Measurements from ENCODE around the gene ARL10.
"Not testable (repeated sequence)": the region's sequence is repeated elsewhere in the genome, so short reads cannot be mapped to it uniquely, and the experiment has no call there.

Gene ARL10

DNA sequence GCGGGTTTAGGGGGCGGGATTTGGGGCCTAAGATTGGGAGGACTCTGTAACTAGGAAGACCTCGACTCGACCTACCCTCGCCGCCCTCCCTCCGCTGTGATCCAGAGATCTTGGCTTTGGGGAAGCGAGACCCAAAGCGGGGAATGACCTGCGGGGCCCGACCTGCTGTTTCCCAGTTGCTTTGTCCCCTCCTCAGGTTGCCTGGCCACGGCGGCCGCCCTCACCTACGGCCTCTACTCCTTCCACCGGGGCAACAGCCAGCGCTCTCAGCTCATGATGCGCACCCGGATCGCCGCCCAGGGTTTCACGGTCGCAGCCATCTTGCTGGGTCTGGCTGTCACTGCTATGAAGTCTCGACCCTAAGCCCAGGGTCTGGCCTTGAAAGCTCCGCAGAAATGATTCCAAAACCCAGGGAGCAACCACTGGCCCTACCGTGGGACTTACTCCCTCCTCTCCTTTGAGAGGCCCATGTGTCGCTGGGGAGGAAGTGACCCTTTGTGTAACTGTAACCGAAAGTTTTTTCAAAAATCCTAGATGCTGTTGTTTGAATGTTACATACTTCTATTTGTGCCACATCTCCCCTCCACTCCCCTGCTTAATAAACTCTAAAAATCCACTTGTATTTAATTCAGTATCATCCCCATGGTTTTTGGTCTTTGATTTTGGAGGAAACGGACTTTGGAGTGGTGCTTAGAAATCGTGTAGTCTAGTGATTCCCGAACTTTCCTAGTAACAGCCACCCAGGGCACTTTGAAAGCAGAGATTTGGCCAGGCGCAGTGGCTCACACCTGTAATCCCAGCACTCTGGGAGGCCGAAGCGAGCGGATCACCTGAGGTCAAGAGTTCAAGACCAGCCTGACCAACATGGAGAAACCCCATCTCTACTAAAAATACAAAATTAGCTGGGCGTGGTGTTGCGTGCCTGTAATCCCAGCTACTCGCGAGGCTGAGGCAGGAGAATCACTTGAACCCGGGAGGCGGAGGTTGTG, 24.1 kb downstream of the ARL10 start:
- DNase-seq = no peak

DNA sequence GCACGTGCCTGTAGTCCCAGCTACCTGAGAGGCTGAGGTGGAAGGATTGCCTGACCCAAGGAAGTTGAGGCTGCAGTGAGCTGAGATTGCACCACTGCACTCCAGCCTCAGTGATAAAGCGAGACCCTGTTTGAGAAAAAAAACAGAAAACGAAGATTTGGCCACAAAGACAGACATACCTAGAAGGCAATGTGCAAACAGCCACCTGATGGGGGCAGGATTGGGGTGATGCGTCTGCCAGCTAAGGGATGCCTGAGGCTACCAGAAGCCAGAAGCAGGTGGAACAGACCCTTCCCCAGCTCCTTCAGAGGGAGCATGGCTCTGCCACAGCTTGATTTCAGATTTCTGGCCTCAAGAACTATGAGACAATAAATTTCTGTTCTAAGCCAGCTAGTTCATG, 26.2 kb downstream of the ARL10 start:
- DNase-seq = no peak

DNA sequence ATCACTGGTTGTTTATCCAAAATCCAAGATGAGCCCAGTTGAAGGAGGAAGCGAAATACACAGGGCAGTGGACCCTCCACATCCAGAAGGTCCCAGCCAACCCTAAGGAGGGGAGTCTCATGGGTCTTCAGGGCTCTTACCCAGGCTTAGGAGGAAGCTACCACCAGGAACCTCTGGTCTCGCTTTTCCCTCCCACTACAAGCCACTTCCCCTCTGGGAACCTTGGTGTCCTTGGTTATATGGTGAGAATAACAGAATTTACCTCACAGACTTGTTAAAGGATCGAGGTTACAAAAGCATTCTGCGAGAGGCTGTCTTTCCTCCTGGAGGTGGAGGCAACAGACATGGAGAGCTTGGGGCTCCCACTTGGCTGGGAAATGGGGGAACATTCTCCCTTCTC, 26.7 kb downstream of the ARL10 start:
- DNase-seq = no peak

DNA sequence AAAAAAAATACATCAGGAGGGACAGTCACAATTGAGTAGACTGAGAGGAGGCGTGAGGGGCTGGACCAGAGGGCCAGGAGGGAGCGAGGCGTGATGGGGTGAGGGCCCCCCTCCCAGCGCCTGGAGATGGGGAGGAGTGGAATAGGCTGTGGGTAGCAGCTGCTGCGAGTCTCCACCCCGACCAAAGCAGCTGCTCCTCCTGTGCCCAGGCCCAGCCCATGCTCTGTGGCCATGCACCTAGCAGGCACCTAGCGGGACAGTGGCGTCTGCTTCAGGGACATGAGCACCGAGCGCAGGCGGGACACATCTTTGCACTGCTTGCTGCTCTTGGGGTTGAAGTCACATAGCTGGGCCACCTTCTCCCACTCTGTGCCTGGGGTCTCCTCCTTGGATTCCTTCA, 27.2 kb downstream of the ARL10 start:
- DNase-seq = no peak

DNA sequence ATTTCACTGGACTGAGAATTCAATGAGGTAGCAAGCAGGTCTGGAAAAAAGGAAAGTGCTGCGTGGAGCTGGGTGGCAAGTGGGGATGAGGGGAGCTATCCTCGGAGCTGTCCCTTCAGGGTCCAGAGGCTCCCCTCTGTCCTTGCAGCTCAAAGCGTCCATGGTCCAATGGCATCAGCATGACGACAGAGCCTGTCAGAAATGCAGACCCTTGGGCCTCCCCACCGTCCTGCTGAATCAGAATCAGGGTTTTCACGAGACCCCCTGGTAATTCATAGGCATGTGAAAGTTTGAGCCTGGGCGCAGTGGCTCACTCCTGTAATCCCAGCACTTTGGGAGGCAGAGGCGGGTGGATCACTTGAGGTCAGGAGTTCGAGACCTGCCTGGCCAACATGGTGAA, 28.8 kb downstream of the ARL10 start:
- DNase-seq = no peak

DNA sequence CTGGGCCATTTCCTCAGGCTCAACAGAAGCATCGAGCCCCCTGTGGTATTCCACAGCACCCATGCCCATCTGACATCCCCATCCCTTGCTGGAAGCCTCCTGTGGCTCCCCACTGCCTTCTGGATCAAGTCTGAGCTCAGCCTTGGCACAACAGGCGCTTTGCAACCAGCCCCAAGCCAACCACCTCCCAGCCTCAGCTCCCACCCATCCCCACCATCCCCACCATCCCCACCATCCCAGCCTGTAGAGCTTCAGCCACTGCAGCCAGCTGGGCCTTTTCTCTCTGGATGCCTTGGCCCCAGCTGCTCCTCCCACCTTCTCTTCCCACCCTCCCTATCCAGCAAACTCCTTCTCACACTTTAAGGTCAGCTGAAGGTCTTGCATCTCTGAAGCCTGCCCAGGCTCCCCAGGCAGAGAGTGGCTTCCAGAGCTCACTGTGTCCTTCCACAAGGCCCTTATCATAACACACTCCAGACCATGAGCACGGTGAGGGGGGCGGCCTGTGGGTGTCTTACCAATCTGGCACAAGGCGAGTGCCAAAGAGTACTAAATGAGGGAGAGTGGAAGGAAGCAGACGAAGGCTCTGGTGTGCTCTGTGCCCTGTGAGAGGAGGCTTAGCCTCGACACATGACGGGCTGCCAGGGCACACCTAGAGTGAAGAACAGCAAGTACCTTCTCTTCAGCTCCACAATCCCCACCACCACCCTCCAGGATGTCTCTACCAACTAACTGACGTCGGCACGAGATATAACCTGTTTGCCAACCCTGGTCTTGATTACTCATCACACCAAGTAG, 29.8 kb downstream of the ARL10 start:
- no peak for DNase-seq

DNA sequence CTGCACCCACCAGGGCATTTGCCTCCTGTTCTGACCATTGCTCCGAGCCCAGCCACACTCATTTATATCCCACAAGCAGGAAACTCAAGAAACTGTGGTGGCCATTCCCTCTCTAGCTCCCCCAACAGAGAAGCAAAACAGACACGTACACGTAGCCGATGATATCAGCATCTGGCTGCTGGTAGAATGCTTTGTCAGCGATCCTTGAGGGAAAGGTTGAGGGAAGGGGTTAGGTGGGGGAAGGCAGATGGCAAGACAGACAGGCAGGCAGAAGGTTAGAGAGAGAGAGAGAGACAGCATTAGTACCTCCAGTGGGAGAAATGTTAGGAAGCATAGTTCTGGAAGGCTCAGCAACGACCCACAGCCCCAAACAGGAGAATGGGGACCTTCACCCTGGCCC, 31.0 kb downstream of the ARL10 start:
- no peak for DNase-seq

DNA sequence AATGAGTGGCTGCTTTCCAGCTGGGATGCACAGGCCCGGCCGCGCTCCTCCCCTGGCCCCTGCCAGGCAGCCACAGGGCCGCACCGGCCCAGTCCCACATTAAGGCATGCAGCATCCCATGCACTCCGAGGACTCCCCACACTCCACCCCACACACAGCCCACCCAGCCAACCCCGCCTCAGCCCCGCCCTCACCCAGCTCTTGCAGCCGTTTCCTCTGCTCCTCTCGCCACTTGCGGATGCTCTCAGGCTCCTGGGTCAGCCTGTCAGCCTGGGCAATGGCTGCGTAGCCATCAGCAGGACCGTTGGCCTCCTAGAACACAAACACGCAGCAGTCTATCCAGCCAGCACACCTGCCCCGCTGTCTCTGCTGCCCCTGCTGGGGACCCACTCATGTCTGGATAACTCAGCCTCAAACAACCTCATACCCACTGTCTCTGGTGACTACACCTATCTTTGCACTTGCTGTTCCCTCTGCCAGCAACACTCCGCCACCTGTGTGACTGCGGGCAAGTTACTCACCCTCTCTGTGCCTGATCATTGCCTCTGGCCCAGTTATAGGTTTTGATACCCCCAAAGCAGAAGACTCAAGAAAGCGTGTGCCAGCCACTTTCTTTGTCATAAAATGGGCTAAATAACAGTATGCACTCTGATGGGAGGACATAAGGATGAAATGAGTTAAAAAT, 32.6 kb downstream of the ARL10 start:
- no peak for DNase-seq

DNA sequence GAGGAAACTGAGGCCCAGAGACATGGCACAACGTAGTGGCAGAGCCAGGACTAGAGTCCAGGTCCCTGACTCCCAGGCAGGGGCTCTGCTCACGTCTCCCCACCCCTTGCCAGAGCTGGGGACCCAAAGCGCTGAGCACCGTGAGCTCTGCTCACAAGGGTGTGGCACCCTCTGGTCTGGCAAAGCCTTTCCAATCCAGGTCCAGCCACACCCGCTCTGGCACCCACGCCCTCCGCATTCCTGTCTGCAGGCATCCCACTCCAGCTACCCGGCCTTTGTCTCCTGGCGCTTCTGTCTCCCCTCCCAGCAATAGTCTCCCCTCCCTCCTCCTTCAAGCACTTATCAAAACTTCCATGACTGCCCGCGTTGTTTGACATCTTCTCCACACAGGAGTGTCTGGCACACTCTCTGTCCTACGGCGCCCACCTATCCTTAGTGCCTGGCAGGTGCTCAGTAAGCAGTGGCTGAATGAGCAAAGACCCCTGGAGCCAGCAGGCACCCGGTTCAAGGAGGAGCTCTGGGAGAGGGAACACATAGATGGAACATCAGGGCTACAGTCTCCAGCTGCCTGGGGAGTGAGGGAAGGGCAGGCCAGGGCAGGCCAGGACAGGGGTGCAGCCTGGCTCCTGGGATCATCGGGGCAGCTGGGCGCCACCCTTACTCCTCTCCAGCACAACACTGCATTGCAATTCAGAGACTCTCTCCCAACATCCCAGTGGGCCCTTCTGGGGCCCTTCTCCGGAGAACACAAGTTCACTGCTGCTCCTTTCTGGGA, 35.3 kb downstream of the ARL10 start:
- DNase-seq = no peak

DNA sequence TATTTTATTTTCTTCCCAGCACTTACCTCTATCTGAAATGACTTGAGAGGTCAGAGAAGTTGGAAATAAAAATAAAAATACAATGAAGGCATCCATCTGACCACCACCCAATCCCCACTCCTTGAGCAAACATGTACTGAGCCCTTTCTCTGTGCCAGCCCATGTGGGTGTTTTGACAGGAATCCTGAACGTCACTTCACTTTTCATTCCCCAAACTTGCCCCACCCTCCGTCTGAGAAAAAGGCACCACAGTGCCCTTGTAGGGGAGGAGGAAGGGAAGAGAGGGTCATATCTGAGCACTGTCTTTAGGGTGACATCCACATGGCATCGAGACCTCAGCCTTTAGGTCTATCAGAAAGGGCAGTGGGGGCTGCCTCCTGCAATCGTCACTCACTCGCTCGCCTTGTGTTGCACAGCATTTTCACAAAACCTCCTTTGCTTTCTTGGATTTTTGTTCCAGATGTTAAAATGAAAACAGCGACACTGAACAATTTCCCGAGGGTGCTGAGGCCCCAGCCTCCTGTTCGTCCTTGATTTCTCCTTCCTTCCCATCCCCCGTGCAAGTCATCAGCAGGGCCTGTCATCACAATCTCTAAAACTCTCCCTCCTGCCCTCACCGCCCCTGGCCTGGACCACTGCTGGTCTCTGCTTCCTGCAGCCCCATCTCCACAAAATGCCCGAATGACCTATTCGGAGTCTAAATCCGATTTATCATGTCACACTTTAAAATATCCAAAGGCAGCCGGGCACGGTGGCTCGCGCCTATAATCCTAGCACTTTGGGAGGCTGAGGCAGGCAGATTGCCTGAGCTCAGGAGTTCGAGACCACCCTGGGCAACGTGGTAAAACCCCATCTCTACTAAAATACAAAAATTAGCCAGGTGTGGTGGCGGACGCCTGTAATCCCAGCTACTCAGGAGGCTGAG, 36.3 kb downstream of the ARL10 start:
- DNase-seq = no peak

DNA sequence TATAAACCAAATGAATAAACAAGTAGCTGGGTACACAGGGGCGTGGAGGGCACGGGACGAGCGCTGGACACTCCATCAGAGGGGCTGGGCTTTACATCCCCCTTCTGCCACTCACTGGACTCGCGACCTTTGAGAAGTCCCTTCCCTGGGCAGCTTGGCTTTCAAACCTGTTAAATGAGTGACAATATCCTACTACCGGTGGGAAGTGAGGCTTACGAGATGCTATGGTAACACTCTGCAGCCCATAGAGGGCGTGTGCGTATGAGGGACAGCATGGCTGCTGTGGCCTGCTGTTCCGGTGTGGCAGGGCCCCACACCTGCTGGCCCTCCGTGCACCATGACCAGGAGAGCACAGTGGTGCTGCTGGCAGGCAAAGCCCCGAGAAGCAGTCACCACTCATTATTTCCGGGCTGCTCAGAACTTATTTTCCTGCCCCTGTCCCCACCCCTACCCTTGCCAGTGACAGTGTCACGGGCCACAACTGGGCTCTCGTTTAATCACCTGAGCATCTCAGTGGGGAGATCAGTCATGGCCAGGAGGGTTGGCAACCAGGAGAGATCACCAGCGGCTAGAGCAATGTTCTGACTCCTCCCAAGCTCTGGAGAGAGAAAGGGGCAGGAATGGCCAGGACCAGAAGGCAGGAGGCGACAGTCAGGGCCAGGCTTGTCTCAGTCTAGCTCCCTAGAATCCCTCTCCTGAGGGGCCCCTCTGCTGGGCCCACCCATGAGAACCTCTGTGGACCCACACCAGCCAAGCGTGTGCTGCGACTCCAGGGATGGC, 40.6 kb downstream of the ARL10 start:
- DNase-seq = no peak

DNA sequence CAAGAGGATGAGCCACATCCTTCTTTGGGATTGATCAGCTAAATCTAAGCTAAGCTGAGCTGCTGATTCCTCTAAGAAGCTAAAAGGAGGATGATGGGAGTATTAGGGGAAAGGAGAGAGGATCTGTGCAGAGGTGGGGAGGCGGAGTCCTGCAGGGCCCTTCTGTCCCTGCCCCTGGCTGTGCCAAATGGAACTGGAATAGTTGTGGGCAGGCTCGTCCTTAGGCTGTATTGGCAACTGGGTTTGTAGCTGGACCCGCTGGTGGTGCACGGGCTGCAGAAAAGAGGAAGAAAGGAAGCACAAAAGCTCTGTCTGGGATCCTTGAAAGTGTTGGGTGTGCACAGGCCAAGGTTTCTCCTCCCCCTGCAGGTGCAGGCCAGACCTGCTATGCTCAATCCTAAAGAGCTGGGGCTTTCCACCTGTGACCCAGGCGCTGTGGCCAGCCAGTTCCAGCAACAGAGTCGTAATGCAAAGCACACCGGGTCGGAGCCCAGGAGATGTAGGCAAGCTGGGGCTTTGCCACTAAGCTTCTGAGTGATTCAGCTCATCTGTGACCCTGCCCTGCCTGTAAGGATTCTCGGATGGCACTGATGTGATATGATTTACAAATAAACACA, 41.3 kb downstream of the ARL10 start:
- no peak for DNase-seq

DNA sequence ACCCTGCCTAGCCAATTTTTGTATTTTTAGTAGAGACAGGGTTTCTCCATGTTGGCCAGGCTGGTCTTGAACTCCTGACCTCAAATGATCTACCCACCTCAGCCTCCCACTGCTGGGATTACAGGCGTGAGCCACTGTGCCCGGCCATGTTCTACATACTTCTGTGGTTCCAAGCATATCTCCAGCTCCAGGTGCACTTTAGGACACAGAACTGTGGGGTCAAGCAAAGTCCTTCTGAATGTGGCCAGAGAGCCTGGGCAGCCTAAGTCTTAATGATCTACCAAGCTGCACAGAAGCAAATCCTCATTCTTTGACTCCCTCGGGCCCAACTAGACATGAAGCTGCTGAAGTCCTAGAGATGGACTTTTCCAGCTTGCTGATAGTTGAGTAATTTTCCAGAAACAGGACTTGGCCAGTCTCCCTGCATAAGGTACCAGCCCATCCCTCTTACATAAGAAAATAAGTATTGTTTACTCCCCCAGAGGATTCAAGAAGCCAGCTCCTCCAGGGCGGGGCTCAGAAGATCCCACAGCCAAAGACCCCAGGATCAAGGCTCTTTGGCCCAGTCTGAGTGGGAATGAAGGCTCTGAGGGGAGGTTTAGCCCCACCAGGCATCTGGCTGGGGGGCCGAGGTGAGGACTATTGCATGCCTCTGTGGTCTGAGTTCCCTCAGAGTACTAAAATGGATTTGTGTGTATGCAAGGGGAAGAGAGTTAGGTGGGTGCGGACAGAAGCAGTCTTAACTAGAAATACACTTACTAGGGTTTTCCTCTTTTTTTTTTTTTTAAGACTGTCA, 42.4 kb downstream of the ARL10 start:
- no peak for DNase-seq

DNA sequence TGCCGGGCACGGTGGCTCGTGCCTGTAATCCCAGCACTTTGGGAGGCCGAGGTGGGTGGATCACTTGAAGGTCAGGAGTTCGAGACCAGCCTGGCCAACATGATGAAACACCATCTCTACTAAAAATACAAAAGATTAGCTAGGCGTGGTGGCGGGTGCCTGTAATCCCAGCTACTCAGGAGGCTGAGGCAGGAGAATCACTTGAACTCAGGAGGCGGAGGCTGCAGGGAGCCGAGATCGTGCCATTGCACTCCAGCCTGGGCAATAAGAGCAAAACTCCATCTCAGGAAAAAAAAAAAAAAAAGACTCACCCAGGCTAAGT, 42.9 kb downstream of the ARL10 start:
- not testable (repeated sequence) for DNase-seq

DNA sequence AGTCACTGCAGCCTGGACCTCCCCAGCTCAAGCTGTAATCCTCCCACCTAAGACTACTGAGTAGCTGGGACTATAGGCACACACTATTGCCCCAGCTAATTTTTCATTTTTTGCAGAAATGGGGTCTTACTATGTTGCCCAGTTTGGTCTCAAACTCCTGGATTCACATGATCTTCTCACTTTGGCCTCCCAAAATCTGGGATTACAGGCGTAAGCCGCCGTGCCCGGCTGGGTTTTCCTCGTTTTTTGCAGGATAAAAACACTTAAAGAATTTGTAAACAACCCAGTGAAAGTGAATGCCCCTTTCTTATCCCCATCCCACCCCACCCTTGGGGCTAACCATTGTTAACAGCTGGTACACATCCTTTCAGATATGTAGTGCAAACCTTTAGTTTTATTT, 43.3 kb downstream of the ARL10 start:
- DNase-seq = no peak

DNA sequence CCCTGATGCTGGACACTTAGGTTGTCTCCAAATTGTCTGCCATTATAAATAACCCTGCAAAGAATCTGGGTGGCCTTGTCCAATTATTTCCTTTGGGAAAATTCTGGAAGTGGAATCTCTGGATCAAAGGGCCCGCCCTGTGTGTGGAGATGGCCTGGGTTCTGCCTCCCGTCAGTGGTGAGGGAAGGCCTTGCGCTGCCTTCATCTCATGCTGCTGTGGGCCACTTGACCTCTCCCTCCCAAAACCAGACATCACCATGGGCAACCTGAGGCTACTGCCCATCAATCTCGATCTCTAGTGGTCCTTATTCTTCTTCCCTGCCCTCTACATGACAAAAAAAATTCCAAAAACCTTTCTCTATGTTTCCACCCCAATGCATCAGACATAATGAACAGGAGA, 44.5 kb downstream of the ARL10 start:
- no peak for DNase-seq

DNA sequence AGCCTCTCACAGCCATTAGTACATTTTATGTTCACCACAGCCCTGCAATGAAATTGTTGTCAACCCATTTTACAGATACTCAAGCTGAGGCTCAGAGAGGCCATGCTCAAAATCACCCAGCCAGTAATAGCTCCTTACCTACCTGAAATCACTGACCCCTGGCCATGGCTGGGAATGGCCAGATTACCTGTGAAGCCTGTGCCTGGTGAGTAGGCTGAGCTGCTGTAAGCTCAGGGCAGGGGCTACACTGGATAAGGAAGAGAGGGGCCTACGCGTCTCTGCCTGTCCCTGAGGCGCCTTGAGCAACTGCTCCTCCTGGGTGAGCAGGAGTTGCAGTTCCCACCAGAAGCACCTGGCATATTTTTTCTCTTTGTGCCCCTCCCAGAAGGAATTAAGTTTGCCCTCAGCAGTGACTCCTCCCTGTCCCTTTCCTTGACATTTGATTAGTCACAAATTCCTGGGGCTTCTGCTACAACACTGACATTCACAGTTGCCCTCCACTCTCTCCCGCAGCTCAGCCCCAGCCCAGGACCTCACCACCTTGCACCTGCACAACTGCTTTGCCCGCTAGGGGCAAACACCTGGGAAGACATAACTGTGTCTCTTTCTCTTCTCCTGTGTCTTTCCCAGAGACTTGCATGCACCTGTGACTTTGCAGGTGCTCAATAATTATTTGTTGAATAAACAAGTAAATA, 45.3 kb downstream of the ARL10 start:
- DNase-seq = no peak

DNA sequence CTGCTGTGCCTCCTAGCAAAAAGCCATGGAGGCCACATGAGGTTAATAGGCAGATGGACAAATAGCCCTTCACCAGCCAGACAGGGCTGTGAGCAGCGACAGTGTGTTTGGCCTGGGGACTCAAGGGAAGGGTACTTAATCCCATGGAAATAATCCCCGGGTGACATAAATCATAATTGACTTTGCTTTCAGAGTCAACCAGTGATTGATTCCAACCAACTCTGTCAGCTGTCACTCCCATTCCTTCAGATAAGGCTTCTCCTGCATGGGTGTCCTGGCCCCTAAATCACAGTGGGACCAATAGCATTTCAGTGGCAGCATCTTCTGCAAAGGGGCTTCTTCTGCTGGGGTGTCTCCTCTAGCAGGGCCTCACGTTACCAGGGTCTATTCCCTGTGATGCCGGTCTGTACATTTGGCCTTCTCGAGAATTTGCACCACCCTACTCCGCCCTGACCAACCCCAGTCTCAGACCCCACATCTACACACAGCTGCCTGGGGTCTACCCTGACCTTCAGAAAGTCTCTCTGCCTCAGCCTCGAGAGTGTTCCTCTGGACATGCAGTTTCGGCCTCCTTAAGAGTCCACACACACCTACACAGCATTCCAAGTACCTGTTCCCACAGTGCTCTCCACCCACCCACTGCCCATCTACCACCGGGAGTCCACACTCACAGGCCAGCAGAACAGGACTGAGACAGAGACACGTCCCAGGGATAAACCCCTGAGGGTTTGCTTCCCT, 47.4 kb downstream of the ARL10 start:
- no peak for DNase-seq

Data from effector CD4-positive, alpha-beta T cell (primary cell).